Measurements from ENCODE around the gene NOSTRIN. TPM values are rescaled to one million over a fixed set of nuclear protein-coding genes. Genes with fewer than 3 reads are reported as not detected.

The NOSTRIN gene
- total RNA-seq, 1 donor = 0.81 TPM

GRCh38 chr2:168825126-168825525 is 22.7 kb downstream of the NOSTRIN start:
- DNase-seq (ENCODE audit: low read depth) = no peak
- TF ChIP-seq CTCF (IDR thresholded peaks at IDR 0.05; ENCODE audit: insufficient read depth, low read length) = no peak
- H3K4me3 ChIP-seq (ENCODE audit: low read depth, low read length) = no peak overlapping the region

GRCh38 chr2:168830958-168831357 is 28.5 kb downstream of the NOSTRIN start:
- no peak for TF ChIP-seq CTCF (IDR thresholded peaks at IDR 0.05; ENCODE audit: insufficient read depth, low read length)
- H3K4me3 ChIP-seq (ENCODE audit: low read depth, low read length) = no peak overlapping the region
- DNase-seq (ENCODE audit: low read depth) = no peak

- TF ChIP-seq CTCF (IDR thresholded peaks at IDR 0.05; ENCODE audit: insufficient read depth, low read length) = no peak
- H3K4me3 ChIP-seq (ENCODE audit: low read depth, low read length) = no peak overlapping the region
- DNase-seq (ENCODE audit: low read depth) = no peak
Measured at GRCh38 chr2:168831662-168832061, 29.2 kb downstream of the NOSTRIN start.

GRCh38 chr2:168835969-168836368 is 33.5 kb downstream of the NOSTRIN start:
- no peak for DNase-seq (ENCODE audit: low read depth)
- no peak overlapping the region for H3K4me3 ChIP-seq (ENCODE audit: low read depth, low read length)
- TF ChIP-seq CTCF (IDR thresholded peaks at IDR 0.05; ENCODE audit: insufficient read depth, low read length) = no peak

- DNase-seq (ENCODE audit: low read depth) = no peak
- no peak for TF ChIP-seq CTCF (IDR thresholded peaks at IDR 0.05; ENCODE audit: insufficient read depth, low read length)
- no peak overlapping the region for H3K4me3 ChIP-seq (ENCODE audit: low read depth, low read length)
Measured at GRCh38 chr2:168841445-168841844, 39.0 kb downstream of the NOSTRIN start.

- no peak overlapping the region for H3K4me3 ChIP-seq (ENCODE audit: low read depth, low read length)
- TF ChIP-seq CTCF (IDR thresholded peaks at IDR 0.05; ENCODE audit: insufficient read depth, low read length) = no peak
- DNase-seq (ENCODE audit: low read depth) = no peak
Measured at GRCh38 chr2:168843253-168843652, 40.8 kb downstream of the NOSTRIN start.

GRCh38 chr2:168848225-168848624 is 45.8 kb downstream of the NOSTRIN start:
- no peak for TF ChIP-seq CTCF (IDR thresholded peaks at IDR 0.05; ENCODE audit: insufficient read depth, low read length)
- H3K4me3 ChIP-seq (ENCODE audit: low read depth, low read length) = no peak overlapping the region
- no peak for DNase-seq (ENCODE audit: low read depth)

Data from fibroblast of the aortic adventitia (primary cell).